HEK293 (cell line): Measurements from ENCODE around the gene NCAN.

Source experiments
- CTCF ChIA-PET: fragments of 350-600 bp; formaldehyde crosslinking; extraction: SDS; loops from one replicate; lab custom pipeline; 2021; ENCODE audit warnings: antibody characterized with exemption; lab: Yijun Ruan, JAX
- POLR2A ChIA-PET: fragments of 300-600 bp; formaldehyde crosslinking; extraction: SDS; loops from one replicate; lab custom pipeline; 2020; ENCODE audit warnings: antibody characterized with exemption, inconsistent platforms; lab: Yijun Ruan, JAX
- H3K27ac ChIP-seq: fragments of 200-500 bp; sonication (Bioruptor generic); 2 replicates; pipeline ENCODE4 v1.5.1; 2014; ENCODE audit warnings: low read depth, low read length, control low read depth, inconsistent platforms; ENCODE audit errors: extremely low read depth
- H3K36me3 ChIP-seq, 2 experiments: fragments of 200-500 bp in 1 of 2; sonication (Bioruptor generic) in 1 of 2; 1 replicate in 1 of 2; 2 replicates in 1 of 2; pipeline ENCODE4 v1.5.1; 2014 to 2017; ENCODE audit warnings: inconsistent platforms in 2 of 2, low read length in 2 of 2; ENCODE audit not compliant: control insufficient read depth in 2 of 2, insufficient read depth in 1 of 2
- H3K4me1 ChIP-seq: fragments of 200-500 bp; sonication (Bioruptor generic); 2 replicates; pipeline ENCODE4 v1.5.1; 2014; ENCODE audit warnings: mild to moderate bottlenecking, low read length, inconsistent platforms; ENCODE audit not compliant: control insufficient read depth, insufficient read depth
- H3K4me3 ChIP-seq: 2 replicates; pipeline ENCODE4 v1.5.1; 2011; ENCODE audit warnings: low read depth, mild to moderate bottlenecking, control low read depth, low read length, moderate library complexity
- H3K9me3 ChIP-seq: fragments of 200-500 bp; sonication (Bioruptor generic); 2 replicates; pipeline ENCODE4 v1.5.1; 2014; ENCODE audit warnings: low read depth, low read length, inconsistent platforms; ENCODE audit not compliant: control insufficient read depth, insufficient read depth
- BCL11B ChIP-seq: fragments of 450-650 bp; formaldehyde crosslinking; IDR thresholded peaks from 2 replicates; pipeline ENCODE4 v1.5.1; 2016; ENCODE audit warnings: low read depth, missing biosample characterization, missing genetic modification characterization
- GLI4 ChIP-seq: fragments of 450-650 bp; formaldehyde crosslinking; IDR thresholded peaks from 2 replicates; pipeline ENCODE4 v1.5.1; 2016; ENCODE audit warnings: missing biosample characterization, missing genetic modification characterization
- PRDM1 ChIP-seq: fragments of 450-650 bp; formaldehyde crosslinking; IDR thresholded peaks from 2 replicates; pipeline ENCODE4; 2016; ENCODE audit warnings: missing biosample characterization, missing genetic modification characterization
- TCF7L2 ChIP-seq: IDR thresholded peaks from 2 replicates; pipeline ENCODE4 v1.6.1; 2011; ENCODE audit warnings: low read depth, mild to moderate bottlenecking, inconsistent platforms, low read length, moderate library complexity, borderline replicate concordance
- YY2 ChIP-seq: fragments of 450-650 bp; formaldehyde crosslinking; IDR thresholded peaks from 2 replicates; pipeline ENCODE4 v1.5.1; 2016; ENCODE audit warnings: missing biosample characterization, missing genetic modification characterization
- ZFP3 ChIP-seq: fragments of 450-650 bp; formaldehyde crosslinking; IDR thresholded peaks from 2 replicates; pipeline ENCODE4 v1.5.1; 2016; ENCODE audit warnings: low read depth, missing biosample characterization, missing genetic modification characterization
- ZNF121 ChIP-seq: fragments of 450-650 bp; formaldehyde crosslinking; IDR thresholded peaks from 2 replicates; pipeline ENCODE4 v1.5.1; 2016; ENCODE audit warnings: missing biosample characterization, missing genetic modification characterization
- ZNF133 ChIP-seq: fragments of 450-650 bp; formaldehyde crosslinking; IDR thresholded peaks from 2 replicates; pipeline ENCODE4 v1.5.1; 2016; ENCODE audit warnings: missing biosample characterization, missing genetic modification characterization
- ZNF561 ChIP-seq: fragments of 450-650 bp; IDR thresholded peaks from 2 replicates; pipeline ENCODE4 v1.5.1; 2018; ENCODE audit warnings: missing biosample characterization, missing genetic modification characterization, borderline replicate concordance
- ZNF629 ChIP-seq: fragments of 450-650 bp; formaldehyde crosslinking; IDR thresholded peaks from 2 replicates; pipeline ENCODE4 v1.5.1; 2017; ENCODE audit warnings: missing biosample characterization, missing genetic modification characterization
- ZNF776 ChIP-seq: fragments of 450-650 bp; formaldehyde crosslinking; IDR thresholded peaks from 2 replicates; pipeline ENCODE4 v1.5.0; 2017; ENCODE audit warnings: missing biosample characterization, missing genetic modification characterization, borderline replicate concordance
- ZNF843 ChIP-seq: fragments of 450-650 bp; formaldehyde crosslinking; IDR thresholded peaks from 2 replicates; pipeline ENCODE4 v1.5.1; 2016; ENCODE audit warnings: missing biosample characterization, missing genetic modification characterization
- TF ChIP-seq, protein P1 (sequence below): fragments of 450-650 bp; formaldehyde crosslinking; IDR thresholded peaks from 2 replicates; pipeline ENCODE4 v1.5.1; 2017; ENCODE audit warnings: missing biosample characterization, missing genetic modification characterization
- TF ChIP-seq, protein P2 (sequence below): fragments of 450-650 bp; formaldehyde crosslinking; IDR thresholded peaks from 2 replicates; pipeline ENCODE4 v1.5.1; 2017; ENCODE audit warnings: missing biosample characterization, missing genetic modification characterization
- TF ChIP-seq, protein P3 (sequence below): fragments of 450-650 bp; formaldehyde crosslinking; IDR thresholded peaks from 2 replicates; pipeline ENCODE4 v1.5.1; 2016; ENCODE audit warnings: missing biosample characterization, missing genetic modification characterization, low read depth
- TF ChIP-seq, protein P4 (sequence below): fragments of 450-650 bp; formaldehyde crosslinking; IDR thresholded peaks from 2 replicates; pipeline ENCODE4 v1.5.1; 2017; ENCODE audit warnings: missing biosample characterization, missing genetic modification characterization
- TF ChIP-seq, protein P5 (sequence below): fragments of 450-650 bp; formaldehyde crosslinking; IDR thresholded peaks from 2 replicates; pipeline ENCODE4 v1.5.1; 2016; ENCODE audit warnings: missing biosample characterization, missing genetic modification characterization
- TF ChIP-seq, protein P6 (sequence below): fragments of 450-650 bp; formaldehyde crosslinking; IDR thresholded peaks from 2 replicates; pipeline ENCODE4 v1.5.1; 2017; ENCODE audit warnings: missing biosample characterization, missing genetic modification characterization

Gene NCAN

DNA sequence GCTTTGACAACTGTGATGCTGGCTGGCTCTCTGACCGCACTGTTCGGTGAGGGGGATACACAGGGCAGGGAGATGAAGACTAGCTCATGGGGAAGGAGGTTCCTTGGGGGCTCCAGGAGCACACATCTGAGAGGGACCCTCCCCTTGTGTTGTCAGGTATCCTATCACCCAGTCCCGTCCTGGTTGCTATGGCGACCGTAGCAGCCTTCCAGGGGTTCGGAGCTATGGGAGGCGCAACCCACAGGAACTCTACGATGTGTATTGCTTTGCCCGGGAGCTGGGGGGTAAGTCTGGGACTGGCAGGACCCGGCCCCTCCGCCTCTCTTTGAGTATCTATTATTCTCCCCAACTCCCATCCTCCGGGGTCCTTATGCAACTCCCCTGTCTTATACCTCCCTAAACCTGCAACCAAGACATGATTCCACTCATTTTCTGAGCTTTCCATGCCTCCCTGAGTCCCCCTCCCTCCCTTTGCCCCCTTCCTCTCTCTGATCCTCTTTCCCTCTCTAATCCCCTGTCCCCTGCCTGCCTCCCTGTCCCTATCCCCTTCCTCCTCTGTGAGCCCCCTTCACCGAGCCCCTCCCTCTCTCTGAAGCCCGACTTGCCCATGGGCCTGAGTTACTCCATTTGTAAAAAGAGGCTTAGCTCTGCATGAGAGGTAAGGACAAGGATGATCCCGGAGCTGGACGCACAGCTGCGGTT, 12.5 kb downstream of the NCAN start (continued):
- TF ChIP-seq, protein P1, sequence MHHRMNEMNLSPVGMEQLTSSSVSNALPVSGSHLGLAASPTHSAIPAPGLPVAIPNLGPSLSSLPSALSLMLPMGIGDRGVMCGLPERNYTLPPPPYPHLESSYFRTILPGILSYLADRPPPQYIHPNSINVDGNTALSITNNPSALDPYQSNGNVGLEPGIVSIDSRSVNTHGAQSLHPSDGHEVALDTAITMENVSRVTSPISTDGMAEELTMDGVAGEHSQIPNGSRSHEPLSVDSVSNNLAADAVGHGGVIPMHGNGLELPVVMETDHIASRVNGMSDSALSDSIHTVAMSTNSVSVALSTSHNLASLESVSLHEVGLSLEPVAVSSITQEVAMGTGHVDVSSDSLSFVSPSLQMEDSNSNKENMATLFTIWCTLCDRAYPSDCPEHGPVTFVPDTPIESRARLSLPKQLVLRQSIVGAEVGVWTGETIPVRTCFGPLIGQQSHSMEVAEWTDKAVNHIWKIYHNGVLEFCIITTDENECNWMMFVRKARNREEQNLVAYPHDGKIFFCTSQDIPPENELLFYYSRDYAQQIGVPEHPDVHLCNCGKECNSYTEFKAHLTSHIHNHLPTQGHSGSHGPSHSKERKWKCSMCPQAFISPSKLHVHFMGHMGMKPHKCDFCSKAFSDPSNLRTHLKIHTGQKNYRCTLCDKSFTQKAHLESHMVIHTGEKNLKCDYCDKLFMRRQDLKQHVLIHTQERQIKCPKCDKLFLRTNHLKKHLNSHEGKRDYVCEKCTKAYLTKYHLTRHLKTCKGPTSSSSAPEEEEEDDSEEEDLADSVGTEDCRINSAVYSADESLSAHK (tag by site-specific recombination), result no peak
- no peak for TF ChIP-seq ZNF776 (tag by site-specific recombination)
- TF ChIP-seq ZFP3, result no peak
- TF ChIP-seq ZNF561 (tag by site-specific recombination), result no peak
- TF ChIP-seq PRDM1 (tag by site-specific recombination), result no peak
- no peak for TF ChIP-seq YY2
- no peak for TF ChIP-seq TCF7L2

DNA sequence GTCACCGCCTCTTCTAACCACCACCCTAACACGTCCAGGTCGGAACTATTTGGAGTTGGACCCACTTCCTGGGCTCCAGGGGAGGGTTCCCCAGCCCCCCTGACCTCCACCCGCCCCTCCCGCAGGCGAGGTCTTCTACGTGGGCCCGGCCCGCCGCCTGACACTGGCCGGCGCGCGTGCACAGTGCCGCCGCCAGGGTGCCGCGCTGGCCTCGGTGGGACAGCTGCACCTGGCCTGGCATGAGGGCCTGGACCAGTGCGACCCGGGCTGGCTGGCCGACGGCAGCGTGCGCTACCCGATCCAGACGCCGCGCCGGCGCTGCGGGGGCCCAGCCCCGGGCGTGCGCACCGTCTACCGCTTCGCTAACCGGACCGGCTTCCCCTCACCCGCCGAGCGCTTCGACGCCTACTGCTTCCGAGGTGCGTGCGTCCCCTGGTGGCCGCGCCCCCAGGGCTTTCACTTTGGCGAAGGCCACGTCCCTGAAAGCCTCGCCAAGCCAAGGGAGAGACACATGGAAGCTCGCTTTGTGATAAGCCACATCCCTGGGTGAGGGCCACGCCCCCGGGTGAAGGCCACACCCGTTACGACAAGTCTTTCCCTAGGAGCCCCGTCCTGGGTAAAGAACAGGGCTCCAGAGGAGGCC, 13.2 kb downstream of the NCAN start:
- ChIA-PET CTCF (interaction anchor here (0.6 to 2.5 kb wide), 19 partner anchors 9 to 304 kb away, joined by 3 to 16 read pairs (median 4); partner anchors contain the start of genes MEF2B and NR2C2AP), POLR2A (interaction anchor here (1.8 kb wide), 2 partner anchors 22 to 32 kb away, joined by 4 read pairs; partner anchors contain the start of gene NR2C2AP)
- Histone ChIP-seq H3K4me3 (peak overlapping the region; percentile 19; the same call in 1 of the 2 replicates), H3K4me1 (no peaks in the 10 kb centered on the region), H3K9me3 (no peaks in the 10 kb centered on the region), H3K27ac (no peak overlapping the region), H3K36me3 (no peaks in the 10 kb centered on the region)
- no peak for TF ChIP-seq ZNF121 (tag by site-specific recombination)
- TF ChIP-seq, protein P2, sequence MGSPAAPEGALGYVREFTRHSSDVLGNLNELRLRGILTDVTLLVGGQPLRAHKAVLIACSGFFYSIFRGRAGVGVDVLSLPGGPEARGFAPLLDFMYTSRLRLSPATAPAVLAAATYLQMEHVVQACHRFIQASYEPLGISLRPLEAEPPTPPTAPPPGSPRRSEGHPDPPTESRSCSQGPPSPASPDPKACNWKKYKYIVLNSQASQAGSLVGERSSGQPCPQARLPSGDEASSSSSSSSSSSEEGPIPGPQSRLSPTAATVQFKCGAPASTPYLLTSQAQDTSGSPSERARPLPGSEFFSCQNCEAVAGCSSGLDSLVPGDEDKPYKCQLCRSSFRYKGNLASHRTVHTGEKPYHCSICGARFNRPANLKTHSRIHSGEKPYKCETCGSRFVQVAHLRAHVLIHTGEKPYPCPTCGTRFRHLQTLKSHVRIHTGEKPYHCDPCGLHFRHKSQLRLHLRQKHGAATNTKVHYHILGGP (tag by site-specific recombination), result no peak
- TF ChIP-seq, protein P3, sequence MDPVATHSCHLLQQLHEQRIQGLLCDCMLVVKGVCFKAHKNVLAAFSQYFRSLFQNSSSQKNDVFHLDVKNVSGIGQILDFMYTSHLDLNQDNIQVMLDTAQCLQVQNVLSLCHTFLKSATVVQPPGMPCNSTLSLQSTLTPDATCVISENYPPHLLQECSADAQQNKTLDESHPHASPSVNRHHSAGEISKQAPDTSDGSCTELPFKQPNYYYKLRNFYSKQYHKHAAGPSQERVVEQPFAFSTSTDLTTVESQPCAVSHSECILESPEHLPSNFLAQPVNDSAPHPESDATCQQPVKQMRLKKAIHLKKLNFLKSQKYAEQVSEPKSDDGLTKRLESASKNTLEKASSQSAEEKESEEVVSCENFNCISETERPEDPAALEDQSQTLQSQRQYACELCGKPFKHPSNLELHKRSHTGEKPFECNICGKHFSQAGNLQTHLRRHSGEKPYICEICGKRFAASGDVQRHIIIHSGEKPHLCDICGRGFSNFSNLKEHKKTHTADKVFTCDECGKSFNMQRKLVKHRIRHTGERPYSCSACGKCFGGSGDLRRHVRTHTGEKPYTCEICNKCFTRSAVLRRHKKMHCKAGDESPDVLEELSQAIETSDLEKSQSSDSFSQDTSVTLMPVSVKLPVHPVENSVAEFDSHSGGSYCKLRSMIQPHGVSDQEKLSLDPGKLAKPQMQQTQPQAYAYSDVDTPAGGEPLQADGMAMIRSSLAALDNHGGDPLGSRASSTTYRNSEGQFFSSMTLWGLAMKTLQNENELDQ (tag by site-specific recombination), result no peak
- TF ChIP-seq, protein P4, sequence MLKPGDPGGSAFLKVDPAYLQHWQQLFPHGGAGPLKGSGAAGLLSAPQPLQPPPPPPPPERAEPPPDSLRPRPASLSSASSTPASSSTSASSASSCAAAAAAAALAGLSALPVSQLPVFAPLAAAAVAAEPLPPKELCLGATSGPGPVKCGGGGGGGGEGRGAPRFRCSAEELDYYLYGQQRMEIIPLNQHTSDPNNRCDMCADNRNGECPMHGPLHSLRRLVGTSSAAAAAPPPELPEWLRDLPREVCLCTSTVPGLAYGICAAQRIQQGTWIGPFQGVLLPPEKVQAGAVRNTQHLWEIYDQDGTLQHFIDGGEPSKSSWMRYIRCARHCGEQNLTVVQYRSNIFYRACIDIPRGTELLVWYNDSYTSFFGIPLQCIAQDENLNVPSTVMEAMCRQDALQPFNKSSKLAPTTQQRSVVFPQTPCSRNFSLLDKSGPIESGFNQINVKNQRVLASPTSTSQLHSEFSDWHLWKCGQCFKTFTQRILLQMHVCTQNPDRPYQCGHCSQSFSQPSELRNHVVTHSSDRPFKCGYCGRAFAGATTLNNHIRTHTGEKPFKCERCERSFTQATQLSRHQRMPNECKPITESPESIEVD, result no peak
- TF ChIP-seq ZNF629 (tag by site-specific recombination), result no peak
- TF ChIP-seq ZNF561 (tag by site-specific recombination), result no peak; the same call in 1 of the 2 replicates
- no peak for TF ChIP-seq ZNF133 (tag by site-specific recombination)
- TF ChIP-seq BCL11B (tag by site-specific recombination), result no peak
- TF ChIP-seq, protein P5, sequence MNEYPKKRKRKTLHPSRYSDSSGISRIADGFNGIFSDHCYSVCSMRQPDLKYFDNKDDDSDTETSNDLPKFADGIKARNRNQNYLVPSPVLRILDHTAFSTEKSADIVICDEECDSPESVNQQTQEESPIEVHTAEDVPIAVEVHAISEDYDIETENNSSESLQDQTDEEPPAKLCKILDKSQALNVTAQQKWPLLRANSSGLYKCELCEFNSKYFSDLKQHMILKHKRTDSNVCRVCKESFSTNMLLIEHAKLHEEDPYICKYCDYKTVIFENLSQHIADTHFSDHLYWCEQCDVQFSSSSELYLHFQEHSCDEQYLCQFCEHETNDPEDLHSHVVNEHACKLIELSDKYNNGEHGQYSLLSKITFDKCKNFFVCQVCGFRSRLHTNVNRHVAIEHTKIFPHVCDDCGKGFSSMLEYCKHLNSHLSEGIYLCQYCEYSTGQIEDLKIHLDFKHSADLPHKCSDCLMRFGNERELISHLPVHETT (tag by site-specific recombination), result no peak
- TF ChIP-seq GLI4 (tag by site-specific recombination), result no peak
- TF ChIP-seq YY2, result no peak
- TF ChIP-seq ZNF843 (tag by site-specific recombination), result no peak
- TF ChIP-seq, protein P6, sequence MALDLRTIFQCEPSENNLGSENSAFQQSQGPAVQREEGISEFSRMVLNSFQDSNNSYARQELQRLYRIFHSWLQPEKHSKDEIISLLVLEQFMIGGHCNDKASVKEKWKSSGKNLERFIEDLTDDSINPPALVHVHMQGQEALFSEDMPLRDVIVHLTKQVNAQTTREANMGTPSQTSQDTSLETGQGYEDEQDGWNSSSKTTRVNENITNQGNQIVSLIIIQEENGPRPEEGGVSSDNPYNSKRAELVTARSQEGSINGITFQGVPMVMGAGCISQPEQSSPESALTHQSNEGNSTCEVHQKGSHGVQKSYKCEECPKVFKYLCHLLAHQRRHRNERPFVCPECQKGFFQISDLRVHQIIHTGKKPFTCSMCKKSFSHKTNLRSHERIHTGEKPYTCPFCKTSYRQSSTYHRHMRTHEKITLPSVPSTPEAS (tag by site-specific recombination), result no peak
